GM19324 (cell line): Measurements from ENCODE around the gene TM2D1.
A peak's percentile ranks its signal among the peaks of the same experiment; 100 is the strongest.

ENCODE experiments used
- ATAC-seq: cut with Tn5 transposase; IDR thresholded peaks from one replicate; pipeline ENCODE4 v1.9.1; 2021; ENCODE audit warnings: mild to moderate bottlenecking, moderate library complexity; ENCODE audit not compliant: unreplicated experiment, low FRiP score

TM2D1 gene

GRCh38 chr1:61647142-61647541, 77.8 kb downstream of the TM2D1 start:
- ATAC-seq = no peak

DNA sequence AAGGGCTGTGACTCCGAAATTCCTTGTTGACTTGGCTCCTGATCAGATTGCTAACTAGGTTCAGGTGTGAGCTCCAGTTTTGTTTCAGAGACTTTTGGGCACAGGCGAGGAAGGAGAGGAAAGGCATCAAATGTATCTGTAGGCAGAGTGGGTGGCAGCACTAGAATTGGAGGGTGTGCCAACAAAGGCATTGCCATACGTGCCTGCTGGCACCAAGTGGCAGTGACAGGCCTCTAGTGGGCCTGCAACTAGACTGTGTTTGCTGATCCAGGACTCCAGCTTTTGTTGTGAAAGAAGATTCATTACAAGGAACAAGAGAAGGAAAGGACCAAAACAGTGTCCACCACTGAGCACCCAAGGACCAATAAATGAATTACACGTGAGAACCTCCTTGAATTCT, 79.5 kb downstream of the TM2D1 start:
- no peak for ATAC-seq

DNA sequence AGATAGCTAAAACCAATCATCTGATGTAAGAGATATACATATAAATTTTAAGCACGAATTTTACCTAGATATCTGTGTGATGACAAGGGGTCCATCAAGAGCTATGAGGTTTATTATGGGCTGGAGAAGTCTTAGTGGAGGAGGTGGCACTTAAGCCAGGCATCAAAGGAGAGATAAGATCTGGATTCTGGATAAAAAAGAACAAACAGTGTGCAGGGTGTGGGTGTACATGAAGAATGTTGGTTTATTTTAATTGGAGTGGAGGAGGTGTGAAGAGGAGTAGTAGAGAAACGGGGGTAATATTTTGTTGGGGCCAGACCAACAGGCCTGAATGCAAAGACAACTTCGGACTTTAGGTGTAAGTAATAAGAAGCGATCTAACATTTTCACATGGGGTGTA, 80.6 kb downstream of the TM2D1 start:
- ATAC-seq = no peak

DNA sequence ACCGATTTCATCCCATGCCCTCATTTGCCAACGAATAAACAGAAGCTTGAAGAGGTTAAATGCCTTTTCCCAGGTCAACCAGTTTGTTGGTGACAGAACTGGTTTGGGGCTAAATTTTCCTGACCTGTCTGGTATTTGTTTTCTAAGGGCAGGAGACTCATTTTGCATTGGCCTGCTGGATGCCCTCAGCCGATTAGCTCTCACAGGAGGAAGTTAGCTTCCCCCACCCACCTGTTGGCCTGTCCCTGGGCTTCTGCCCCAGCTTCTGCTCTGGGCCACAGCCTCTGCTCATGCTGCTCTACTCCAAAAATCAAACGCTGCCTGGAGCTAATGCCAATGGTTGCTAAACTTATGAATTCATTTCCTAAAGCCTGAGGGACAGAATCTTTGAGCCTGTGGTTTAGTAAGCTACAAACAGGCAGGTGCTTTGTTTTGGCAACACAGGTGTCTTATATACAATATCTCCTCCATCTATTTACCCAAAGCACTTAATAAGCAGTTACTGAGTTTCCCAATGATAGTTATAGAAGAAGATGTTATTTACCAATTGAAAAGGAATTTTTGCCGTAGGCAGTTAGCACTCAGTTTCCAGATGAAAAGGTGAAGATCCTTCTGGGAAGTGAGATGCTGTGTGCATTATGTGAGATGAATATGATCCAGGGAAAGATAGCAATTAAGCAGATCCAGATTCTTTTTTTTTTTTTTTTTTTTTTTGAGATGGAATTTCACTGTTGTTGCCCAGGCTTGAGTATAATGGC, 82.3 kb downstream of the TM2D1 start:
- ATAC-seq = no peak

GRCh38 chr1:61641578-61642336, 83.2 kb downstream of the TM2D1 start:
- peak; percentile 95 for ATAC-seq

DNA sequence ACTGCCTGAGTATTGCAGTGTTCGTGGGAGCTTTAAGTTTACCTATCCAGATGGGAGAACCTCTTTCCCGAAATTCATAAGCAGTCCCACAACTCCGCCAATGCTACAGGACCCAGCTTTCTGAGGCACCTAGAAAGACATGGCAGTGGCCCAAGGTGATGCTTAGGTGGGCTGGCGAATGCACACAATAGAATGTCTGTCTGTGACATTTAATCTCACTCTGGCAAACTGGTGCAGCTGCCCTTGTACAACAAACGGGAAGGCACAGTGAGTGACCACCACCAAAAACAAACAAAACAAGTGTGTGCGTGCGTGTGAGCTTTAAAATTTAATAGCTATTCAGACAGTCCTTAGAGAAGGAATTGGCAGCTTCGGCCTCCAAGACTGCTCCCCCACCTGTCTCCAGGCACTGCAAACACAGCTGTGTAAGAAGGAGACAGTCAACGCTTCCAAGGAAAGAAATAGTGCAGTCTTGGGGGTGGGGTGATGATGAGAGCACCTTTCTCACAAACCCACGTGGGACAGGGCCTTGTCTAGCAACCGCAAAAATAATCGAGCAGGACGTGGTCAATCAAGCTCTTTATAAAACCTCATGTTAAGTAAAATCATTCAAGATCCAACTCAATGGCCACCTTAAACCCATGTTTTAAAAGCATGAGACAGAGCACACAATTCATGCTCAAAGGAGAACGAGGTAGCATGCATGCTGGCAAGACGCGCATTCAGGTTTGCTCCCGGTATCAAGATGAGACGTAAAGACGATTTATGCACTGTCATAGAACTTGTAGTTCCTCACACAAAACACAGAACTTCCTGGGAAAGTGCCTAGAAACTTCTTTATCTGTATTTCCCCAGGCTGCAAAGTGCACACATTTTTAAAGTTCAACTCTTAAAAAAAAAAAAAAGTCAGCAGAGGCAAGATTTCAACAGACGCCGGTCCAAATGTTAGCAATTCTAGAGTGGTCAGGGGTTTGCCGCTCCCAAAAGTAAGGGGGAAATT, 84.1 kb downstream of the TM2D1 start:
- no peak for ATAC-seq

DNA sequence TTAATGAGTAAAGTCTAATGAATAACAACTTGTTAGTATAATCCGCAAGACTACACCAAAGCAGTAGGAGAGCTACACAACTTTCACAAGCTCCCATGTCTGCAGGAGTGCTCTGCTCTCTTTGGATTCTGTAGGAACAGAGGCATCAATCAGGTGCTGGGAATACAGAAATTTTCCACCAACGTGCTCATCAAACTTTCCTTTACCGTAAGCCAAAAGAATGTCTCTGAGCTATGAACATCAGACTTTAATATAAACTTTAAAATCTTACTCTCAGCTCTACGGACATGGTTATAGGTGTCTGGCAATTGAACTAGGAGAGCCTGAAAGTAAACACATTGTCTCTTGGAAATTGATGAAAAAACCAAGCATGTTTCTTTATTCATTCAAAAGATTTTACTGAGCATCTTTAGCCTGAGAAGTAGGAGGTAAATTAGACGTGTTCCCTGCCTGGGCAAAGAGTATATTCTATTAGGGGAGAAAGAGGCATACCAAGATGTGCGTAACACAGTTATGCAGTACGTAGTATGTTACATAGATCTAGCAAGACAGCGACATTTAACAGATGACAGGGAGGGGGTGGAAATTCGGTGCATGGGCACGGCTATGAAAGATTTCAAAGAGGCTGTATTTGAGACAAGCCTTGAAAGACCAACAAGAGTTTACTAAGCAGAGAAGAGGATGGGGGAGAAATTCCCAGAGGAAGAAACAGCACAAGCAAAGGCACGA, 85.2 kb downstream of the TM2D1 start:
- no peak for ATAC-seq

DNA sequence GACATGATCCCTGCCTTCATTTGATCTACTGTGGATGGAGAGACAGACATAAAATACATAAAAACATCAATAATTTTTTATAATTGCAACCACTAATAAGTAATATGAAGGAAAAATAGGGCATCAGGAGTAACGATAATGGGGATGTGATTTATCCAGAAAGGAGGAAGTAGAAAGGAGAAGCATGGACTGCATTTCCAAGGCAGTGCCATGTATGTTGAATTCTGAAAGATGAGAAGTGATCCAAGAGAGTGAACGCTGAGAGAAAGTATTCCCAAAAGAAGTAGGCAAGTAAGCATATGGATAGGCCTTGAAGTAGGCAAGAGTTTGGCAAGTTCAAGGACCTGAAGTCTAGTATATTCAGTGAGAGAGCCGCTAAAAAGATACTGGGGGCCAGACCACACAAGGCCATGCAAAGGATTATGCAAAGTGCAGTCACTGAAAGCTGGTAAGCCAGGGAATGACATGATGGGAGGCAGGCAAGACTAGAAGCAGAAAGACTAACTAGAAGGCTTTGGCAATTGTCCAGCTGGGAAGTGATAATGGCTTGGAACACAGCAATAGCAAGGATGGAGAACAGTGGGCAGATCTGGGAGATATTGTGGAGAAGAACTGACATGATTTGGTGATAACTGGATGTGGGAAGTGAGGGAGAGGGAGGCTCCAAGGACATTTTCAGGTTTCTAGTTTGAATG, 85.9 kb downstream of the TM2D1 start:
- no peak for ATAC-seq

DNA sequence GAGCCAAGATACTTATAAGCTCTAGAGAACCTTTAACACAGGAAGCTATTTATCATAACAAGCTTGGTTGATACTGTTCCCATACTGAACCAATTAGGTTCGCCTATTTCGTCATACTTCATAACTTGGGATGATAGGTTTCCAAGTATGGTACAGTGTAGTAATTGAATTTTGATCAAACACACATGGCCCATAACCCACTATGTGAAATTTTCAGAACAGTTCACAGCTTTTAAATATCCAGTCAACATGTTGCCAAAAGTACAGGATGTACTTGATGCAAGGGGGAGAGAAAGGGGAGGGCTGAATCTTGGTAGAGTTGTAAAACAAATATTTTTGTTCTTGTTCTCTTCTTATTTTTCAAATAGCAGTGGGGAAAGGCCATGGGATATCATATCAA, 86.6 kb downstream of the TM2D1 start:
- no peak for ATAC-seq

DNA sequence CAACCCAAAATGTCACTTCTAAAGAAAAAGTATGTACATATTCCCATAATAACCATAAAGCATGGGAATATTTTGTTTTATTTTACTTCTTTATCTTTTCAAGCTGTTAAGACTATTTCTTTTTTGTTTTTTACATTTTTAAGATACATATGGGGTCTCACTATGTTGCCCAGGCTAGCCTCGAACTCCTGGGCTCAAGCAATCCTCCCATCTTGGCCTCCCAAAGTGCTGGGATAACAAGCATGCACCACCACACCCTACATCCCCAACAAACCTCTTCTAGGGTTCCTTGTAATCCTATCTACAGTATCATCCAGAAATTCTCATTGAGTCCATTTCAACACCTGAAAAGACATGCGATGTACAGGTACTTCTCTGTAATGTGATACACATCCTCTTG, 87.5 kb downstream of the TM2D1 start:
- ATAC-seq = no peak

DNA sequence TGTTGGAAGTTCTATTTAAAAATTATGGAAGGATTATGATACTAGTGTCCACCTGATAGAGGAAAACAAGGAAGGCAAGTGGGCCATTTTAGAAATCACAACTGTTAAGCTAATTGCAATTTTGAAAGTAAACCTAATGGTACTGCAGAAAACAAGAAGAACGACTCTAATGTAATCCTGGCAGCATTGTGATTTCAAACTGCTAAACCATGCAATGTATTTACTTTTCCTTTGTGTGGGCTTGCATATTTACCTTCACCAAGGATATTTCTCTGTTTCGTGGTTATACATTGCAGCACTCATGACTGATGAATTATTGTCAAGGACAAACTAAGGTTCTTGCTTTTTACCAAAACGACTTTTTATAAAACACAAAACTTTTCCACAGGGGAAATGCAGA, 88.1 kb downstream of the TM2D1 start:
- ATAC-seq = no peak

DNA sequence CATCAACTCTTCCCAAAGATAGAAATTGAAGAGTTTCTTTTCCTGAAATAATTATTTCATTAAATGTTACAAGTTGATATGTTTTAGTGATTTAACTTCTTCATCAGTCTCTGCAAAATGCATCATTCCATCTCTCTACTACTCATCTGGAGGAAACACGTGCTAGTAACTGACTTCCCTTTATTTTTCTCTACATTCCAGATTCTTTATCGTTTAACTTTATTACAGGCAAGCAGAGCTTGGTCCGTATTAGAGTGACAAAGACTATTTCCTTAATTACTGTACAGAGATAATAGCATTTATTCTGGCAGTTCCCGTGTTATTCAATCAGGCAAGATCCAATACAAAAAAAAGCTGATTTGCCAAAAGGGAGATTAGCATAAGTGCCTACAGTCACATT, 88.6 kb downstream of the TM2D1 start:
- ATAC-seq = no peak

GRCh38 chr1:61635557-61635956, 89.4 kb downstream of the TM2D1 start:
- ATAC-seq = no peak

GRCh38 chr1:61631436-61631835, 93.5 kb downstream of the TM2D1 start:
- no peak for ATAC-seq
